ENCODE measurements around the gene SLC2A13.

The SLC2A13 gene

DNA sequence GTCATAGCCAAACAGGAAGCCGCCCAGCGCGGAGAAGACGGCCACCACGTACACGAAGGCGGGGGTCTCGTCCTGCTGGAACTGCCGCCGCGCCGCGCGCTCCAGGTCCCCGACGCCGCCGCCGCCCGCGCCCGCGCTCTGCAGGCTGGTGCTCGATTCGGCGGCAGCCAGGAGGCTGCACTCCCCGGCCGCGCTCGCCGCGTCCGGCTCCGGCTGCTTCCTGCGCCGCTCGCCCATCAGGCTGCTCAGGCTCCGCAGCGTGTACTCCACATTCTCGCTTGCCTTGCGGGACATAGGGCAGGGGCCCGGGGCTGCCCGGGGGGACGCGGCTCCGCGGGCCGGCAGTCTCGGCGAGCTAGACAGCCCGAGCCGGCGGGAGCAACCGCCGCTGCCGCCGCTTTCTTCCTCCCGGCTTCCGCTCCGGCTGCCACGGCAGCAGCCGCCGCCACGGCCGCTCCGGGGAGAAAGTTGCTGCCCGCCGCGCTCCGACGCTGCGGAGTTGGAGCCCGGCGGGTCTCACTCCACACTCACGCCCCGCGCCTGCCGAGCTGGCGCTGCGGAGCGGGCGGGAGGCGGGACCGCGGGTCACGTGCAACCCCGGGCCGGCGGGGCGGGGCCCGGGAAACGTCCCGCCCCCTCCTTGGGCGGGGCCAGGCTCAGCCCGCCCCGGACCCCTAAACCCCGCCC, at the start of gene SLC2A13:
TSS of gene SLC2A13 (minus strand) at position 567 of the 687 bp plus-strand sequence. CDS start at position 294, 273 bp downstream.
- DNase-seq (ENCODE audit: low spot score) = peak; percentile 87

- DNase-seq (ENCODE audit: low spot score) = no peak
These were observed 48.5 kb upstream of the SLC2A13 start for GRCh38 chr12:40154381-40154780.

GRCh38 chr12:40153432-40153831, 47.6 kb upstream of the SLC2A13 start:
- no peak for DNase-seq (ENCODE audit: low spot score)

DNA sequence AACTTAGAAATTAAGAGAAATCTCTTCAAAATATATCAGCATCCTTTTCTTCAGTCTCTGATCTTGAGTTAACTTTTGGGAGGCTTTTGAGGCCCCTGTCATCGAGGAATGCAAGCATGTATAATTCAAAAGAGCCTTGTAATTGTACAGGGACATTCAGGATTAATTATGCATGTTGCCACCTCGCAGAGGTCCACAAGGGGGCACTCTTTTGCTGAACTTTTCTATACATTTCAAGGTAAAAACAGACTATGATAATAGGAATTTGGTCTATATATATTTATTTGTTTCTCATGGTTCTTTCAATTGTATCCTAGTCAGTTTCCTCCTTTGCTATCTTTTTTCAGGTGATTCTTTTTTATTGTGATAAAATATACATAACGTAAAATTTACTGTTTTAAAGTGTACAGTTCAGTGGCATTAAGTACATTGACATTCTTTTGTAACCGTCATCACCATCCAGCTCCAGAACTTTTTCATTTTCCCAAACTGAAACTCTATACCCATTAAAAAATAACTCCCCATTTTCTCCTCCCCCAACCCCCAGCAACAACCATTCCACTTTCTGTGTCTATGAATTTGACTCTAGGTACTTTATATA, 47.0 kb upstream of the SLC2A13 start:
- DNase-seq (ENCODE audit: low spot score) = peak; percentile 29

- DNase-seq (ENCODE audit: low spot score) = no peak
These were observed 43.9 kb upstream of the SLC2A13 start for GRCh38 chr12:40149673-40150260.

- peak; percentile 57 for DNase-seq (ENCODE audit: low spot score)
These were observed 41.2 kb upstream of the SLC2A13 start for GRCh38 chr12:40146800-40147797.

- DNase-seq (ENCODE audit: low spot score) = no peak
These were observed 40.0 kb upstream of the SLC2A13 start for GRCh38 chr12:40145896-40146295.

GRCh38 chr12:40144023-40144422, 38.1 kb upstream of the SLC2A13 start:
- DNase-seq (ENCODE audit: low spot score) = peak; percentile 73

- DNase-seq (ENCODE audit: low spot score) = no peak
These were observed 36.3 kb upstream of the SLC2A13 start for GRCh38 chr12:40142001-40142744.

DNA sequence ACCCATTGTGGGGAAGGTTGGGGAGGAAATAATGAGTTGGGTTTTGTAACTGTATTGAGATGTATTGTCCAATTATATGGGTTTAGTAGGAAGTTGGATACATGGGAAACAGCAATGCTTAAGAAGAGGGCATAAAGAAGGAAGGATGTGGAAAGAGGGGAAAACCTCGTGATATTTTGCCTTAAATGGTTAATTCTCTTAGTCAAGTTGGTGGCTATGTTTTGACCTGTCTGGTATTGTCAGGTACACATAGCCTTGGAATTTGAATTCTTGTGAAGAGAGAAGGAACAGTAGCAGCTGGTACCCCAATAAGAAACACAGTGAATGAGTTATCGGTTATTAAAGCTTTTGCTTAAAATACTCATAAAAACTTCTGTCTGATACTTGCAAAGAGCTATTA, 32.6 kb upstream of the SLC2A13 start:
- DNase-seq (ENCODE audit: low spot score) = no peak

- peak; percentile 41 for DNase-seq (ENCODE audit: low spot score)
These were observed 31.4 kb upstream of the SLC2A13 start for GRCh38 chr12:40137252-40137651.

- DNase-seq (ENCODE audit: low spot score) = no peak
These were observed 21.5 kb upstream of the SLC2A13 start for GRCh38 chr12:40127408-40127807.

GRCh38 chr12:40123496-40123895, 17.6 kb upstream of the SLC2A13 start:
- DNase-seq (ENCODE audit: low spot score) = no peak

- DNase-seq (ENCODE audit: low spot score) = no peak
These were observed 17.0 kb upstream of the SLC2A13 start for GRCh38 chr12:40122842-40123241.

DNA sequence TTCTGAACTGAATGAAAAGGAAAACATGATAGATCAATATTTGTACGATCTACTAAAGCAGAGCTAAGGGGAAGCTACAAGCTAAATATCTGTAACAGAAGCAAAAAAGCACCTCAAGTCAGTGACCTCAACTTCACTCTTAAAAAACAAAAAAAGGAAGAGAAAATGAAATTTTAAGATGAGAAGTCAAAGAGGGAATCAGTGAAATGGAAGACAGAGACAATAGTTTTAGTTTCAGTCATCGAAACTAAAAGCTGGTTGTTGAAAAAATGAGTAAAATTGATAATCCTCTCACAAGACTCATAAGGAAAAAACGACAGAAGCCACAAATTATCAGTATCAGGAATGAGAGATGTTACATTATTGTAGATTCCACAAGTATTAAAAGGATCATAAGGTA, 11.9 kb upstream of the SLC2A13 start:
- DNase-seq (ENCODE audit: low spot score) = no peak

- no peak for DNase-seq (ENCODE audit: low spot score)
These were observed 4.7 kb upstream of the SLC2A13 start for GRCh38 chr12:40110586-40110985.

- no peak for DNase-seq (ENCODE audit: low spot score)
These were observed 2.1 kb upstream of the SLC2A13 start for GRCh38 chr12:40107803-40108620.

DNA sequence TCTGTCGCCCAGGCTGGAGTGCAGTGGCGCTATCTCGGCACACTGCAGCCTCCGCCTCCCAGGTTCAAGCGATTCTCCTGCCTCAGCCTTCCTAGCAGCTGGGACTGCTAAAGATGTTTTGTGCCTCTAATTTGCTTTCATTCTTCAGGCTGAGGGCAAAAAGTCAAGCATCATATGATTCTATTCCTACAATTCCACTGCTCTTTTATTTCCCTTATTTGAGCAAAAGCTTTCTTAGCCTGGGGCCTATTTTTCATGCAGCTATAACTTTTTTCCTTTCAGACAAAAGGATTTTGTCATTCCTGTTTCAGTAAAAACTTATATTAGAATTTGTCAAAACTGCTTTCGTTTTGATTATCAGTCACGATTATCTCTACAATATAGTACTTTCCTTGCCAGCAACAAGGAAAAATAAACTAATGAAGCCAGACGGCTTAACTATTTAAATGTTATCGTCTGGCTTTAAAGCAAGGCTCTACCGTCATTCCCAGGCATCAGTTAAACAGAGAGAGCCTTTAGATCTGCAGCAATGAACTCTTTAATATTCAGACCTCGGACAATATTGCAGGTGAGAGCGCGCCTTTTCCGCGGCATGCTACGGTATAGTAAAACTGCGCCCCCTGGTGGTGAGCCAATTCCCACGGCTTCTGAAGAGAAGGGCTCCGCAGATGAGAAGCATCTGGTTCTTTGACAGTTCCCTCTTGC, 1.4 kb upstream of the SLC2A13 start:
- DNase-seq (ENCODE audit: low spot score) = peak; percentile 90

DNA sequence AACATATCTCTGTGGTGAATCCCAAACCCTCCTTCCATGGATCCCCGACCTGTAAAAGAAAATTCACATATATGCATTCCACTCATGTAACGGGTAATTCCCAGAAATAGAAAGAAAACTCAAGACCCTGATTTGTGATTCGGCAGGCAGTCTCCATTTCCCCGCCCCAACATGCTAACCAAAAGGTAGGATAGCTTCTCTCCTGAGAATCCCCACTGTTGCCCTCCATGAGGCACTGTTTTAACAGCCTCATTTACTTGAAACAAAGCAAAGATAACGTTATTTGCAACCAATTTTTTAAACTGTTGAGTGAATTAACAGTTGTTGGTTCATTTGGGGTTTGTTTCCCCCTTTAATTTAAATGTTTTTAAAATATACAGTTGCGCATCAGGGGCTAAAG, 774 bp upstream of the SLC2A13 start:
- DNase-seq (ENCODE audit: low spot score) = no peak

DNA sequence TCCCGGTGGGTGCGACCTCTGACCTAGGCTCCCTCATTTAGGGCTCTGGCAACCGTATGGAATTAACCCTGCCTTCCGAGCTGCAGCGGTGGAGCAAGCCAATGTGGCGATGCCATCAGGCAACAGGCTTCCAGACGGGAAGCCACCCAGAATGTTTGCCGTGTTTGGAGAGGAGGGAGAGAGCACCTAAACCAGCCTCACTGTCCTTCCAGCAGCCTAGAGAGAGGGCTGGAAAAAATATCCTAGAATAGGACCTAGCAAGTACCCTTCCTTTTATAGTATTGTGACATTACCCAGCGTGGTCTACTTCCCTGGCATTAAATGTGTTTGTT, 287 bp upstream of the SLC2A13 start:
- no peak for DNase-seq (ENCODE audit: low spot score)

All from Ammon's horn (tissue), 1 donor.